Lower lobe of right lung (tissue), 2 donors: ENCODE measurements around the gene PNO1. TPM values are rescaled to one million over a fixed set of nuclear protein-coding genes. Genes with fewer than 3 reads are reported as not detected.
A peak's percentile ranks its signal among the peaks of the same experiment; 100 is the strongest.

Experiments used
- ATAC-seq, 2 donors: fragments of 200-7000 bp; cut with Tn5 transposase; one replicate each; pipeline ENCODE4 v1.9.1; 2020 to 2022; ENCODE audit warnings: mild to moderate bottlenecking in 2 of 2, moderate library complexity in 2 of 2
- DNase-seq: peaks from one replicate; pipeline ENCODE4 v3.0.0-alpha.2; 2020
- H3K27ac ChIP-seq: fragments of 200-600 bp; one replicate; pipeline ENCODE4 v1.8.0; 2022
- H3K27me3 ChIP-seq: fragments of 200-600 bp; one replicate; pipeline ENCODE4 v1.8.0; 2022; ENCODE audit warnings: low read depth
- H3K36me3 ChIP-seq: fragments of 200-600 bp; one replicate; pipeline ENCODE4 v1.8.0; 2022; ENCODE audit warnings: mild to moderate bottlenecking
- H3K4me1 ChIP-seq: fragments of 200-600 bp; one replicate; pipeline ENCODE4 v1.8.0; 2022
- H3K4me3 ChIP-seq: fragments of 200-600 bp; one replicate; pipeline ENCODE4 v1.8.0; 2022; ENCODE audit warnings: mild to moderate bottlenecking
- H3K9me3 ChIP-seq: fragments of 200-600 bp; one replicate; pipeline ENCODE4 v1.8.0; 2022
- intact Hi-C: fragments of 100-400 bp; cut with DNase I; formaldehyde crosslinking; loops from one replicate; pipeline ENCODE4 v1.11.0; 2022
- total RNA-seq: library from RNA; stranded (reverse); fragmentation: NEBNext Ultra II Directional; extraction: Animal tissue kit (Norgen Biotek cat#: 25700); gene quantifications from one replicate; pipeline ENCODE4 v1.2.1, GENCODE V29; 2021
- TF ChIP-seq, protein P1 (sequence below): fragments of 200-600 bp; IDR thresholded peaks from one replicate; pipeline ENCODE4 v1.8.0; 2022; ENCODE audit warnings: antibody characterized with exemption, mild to moderate bottlenecking
- donor health status: DM: no; HTN: yes; CAD: no; lungs with severe emphysema.

The PNO1 gene
- total RNA-seq, 1 donor from 2014 or later = 10.5 TPM

DNA sequence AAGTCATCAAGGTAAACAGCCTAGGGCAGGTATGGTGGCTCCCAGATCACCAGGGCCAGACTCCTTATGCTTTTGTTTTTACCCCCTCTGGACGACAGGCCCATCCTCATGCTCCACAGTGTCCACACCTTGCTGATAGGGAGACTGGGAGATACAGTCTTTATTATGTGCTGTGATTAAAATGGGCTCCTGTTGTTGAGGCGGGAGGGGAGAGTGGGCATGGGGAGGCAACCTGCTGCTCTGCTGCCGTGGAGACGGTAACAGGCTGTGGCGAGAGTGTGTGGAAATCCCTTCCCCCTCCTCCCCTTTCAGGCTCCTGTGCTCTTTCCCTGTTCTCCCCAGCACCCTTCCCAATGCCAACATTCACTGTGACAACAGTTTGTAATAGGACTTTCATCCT is 38.2 kb upstream of the PNO1 start:
- Histone ChIP-seq H3K36me3 (no peaks in the 10 kb centered on the region), H3K4me3 (no peak overlapping the region), H3K27me3 (no peaks in the 10 kb centered on the region), H3K4me1 (no peaks in the 10 kb centered on the region), H3K9me3 (no peaks in the 10 kb centered on the region), H3K27ac (no peak overlapping the region)
- DNase-seq (no peak), ATAC-seq (no peak)
- TF ChIP-seq, protein P1, sequence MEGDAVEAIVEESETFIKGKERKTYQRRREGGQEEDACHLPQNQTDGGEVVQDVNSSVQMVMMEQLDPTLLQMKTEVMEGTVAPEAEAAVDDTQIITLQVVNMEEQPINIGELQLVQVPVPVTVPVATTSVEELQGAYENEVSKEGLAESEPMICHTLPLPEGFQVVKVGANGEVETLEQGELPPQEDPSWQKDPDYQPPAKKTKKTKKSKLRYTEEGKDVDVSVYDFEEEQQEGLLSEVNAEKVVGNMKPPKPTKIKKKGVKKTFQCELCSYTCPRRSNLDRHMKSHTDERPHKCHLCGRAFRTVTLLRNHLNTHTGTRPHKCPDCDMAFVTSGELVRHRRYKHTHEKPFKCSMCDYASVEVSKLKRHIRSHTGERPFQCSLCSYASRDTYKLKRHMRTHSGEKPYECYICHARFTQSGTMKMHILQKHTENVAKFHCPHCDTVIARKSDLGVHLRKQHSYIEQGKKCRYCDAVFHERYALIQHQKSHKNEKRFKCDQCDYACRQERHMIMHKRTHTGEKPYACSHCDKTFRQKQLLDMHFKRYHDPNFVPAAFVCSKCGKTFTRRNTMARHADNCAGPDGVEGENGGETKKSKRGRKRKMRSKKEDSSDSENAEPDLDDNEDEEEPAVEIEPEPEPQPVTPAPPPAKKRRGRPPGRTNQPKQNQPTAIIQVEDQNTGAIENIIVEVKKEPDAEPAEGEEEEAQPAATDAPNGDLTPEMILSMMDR = no peak
- intact Hi-C loops = no loop called here

DNA sequence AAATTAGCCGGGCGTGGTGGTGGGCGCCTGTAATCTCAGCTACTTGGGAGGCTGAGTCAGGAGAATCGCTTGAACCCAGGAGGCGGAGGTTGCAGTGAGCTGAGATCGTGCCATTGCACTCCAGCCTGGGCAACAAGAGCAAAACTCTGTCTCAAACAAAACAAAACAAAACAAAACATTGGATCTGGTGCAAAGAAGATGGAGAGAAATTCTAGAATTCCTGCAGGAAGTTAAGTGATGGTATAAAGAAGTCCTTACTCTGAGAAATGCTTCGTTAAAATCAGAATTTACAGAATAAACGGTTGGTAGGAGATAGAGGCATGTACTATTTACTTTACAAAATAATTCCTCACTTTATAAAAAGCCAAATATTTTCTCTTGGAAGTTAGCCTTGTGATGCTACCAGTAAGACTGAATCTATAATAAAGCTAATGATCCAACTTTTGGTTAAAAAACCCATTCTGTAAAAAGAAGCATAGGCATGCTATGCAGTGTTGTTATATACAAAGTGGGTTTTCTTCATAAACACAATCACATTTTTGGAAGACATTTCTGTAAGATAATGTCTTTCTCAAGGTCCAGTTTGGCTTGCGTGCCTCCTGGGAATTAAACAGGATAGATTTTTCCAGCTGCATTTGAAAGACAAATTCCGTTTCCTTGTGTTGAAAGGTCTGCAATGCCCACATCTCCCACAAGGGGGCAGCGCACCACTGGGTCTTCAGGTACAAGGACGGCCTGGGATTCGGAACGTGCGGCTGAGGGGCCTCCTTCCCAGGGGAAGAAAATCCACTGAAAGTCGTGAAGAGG is 35.6 kb upstream of the PNO1 start:
- no peak overlapping the region for H3K4me3 ChIP-seq
- no peaks in the 10 kb centered on the region for H3K4me1 ChIP-seq
- intact Hi-C loops = no loop called here
- H3K9me3 ChIP-seq = no peaks in the 10 kb centered on the region
- no peaks in the 10 kb centered on the region for H3K27me3 ChIP-seq
- no peaks in the 10 kb centered on the region for H3K36me3 ChIP-seq
- DNase-seq (peak; percentile 91), ATAC-seq (peak; percentile 81 to 91)
- H3K27ac ChIP-seq = no peak overlapping the region
- TF ChIP-seq, protein P1 = peak; percentile 97

DNA sequence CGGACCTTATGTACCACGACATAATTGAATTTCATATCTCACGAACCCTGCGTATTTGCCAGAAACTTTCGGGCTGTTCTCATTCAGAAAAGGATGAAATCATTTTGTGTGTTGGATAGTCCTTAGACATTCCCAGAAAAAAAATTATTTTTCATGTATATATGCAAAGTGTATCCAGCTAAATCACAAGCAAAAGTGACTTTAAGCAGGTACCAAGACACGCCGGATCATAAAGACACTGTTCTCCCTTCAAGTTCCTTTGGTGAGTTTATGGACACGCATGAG is 35.1 kb upstream of the PNO1 start:
- ATAC-seq = no peak

DNA sequence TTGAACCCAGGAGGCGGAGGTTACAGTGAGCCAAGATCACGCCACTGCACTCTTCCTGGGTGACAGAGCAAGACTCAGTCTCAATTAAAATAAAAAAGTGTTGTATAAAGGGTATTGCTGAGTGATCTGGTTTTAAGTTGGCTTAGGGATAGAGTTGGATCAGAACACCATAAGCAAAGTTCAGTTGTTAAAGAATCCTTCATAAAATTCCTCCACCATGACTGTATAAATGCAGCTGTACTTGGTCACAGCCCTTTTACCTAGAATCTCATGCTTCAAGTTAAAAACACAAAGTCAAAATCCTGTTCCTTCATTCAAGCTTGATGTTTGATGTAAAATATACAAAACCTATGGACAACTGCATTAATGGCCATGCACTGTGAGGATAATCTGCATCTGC is 33.4 kb upstream of the PNO1 start:
- no peak overlapping the region for H3K27ac ChIP-seq
- no peak for ATAC-seq
- TF ChIP-seq, protein P1 = no peak

More for the DNA sequence above, 35.1 kb upstream of the PNO1 start:
- Histone ChIP-seq H3K27me3 (no peaks in the 10 kb centered on the region), H3K36me3 (no peaks in the 10 kb centered on the region), H3K4me1 (no peaks in the 10 kb centered on the region), H3K4me3 (no peak overlapping the region), H3K27ac (no peak overlapping the region), H3K9me3 (no peaks in the 10 kb centered on the region)
- intact Hi-C loops = no loop called here
- no peak for DNase-seq
- TF ChIP-seq, protein P1 = no peak

DNA sequence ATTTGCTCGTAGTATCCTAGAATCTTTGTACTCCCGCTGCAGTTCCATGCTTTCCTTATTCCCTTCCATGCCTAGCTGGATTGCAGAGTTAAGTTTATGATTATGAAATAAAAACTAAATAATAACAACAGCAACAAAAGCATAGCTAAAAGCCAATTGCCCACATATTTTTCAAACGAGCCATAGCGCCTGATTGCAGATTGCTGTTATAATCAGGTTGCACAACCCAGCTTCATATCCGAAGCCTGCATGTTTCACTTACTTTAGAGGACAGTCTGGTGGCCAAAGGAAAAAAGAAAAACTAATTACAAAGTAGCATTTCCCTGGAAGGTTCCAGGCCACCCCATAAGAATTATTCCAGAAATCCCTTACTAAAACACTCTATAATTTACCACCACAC is 31.9 kb upstream of the PNO1 start:
- intact Hi-C loops = no loop called here
- H3K27me3 ChIP-seq = no peaks in the 10 kb centered on the region
- DNase-seq (no peak), ATAC-seq (no peak)
- H3K4me1 ChIP-seq = no peaks in the 10 kb centered on the region
- H3K27ac ChIP-seq = no peak overlapping the region
- TF ChIP-seq, protein P1 = no peak
- H3K36me3 ChIP-seq = no peaks in the 10 kb centered on the region
- H3K4me3 ChIP-seq = no peak overlapping the region
- no peaks in the 10 kb centered on the region for H3K9me3 ChIP-seq

More for the DNA sequence above, 33.4 kb upstream of the PNO1 start:
- Histone ChIP-seq H3K4me3 (no peak overlapping the region), H3K36me3 (no peaks in the 10 kb centered on the region), H3K9me3 (no peaks in the 10 kb centered on the region), H3K4me1 (no peaks in the 10 kb centered on the region), H3K27me3 (no peaks in the 10 kb centered on the region)
- intact Hi-C loops = no loop called here
- no peak for DNase-seq
